Loucy (cell line): ENCODE measurements around the gene MCOLN2.

Source experiments
- H2AFZ ChIP-seq: fragments of 200-600 bp; sonication (generic); 2 replicates; pipeline ENCODE4 v1.6.0; 2016; ENCODE audit warnings: antibody characterized with exemption, mild to moderate bottlenecking, low read length, moderate library complexity
- H3F3A ChIP-seq: fragments of 200-600 bp; 2 replicates; pipeline ENCODE4 v1.6.0; 2016; ENCODE audit warnings: antibody characterized with exemption, low read depth, mild to moderate bottlenecking
- H3K27me3 ChIP-seq: fragments of 200-600 bp; sonication (generic); 2 replicates; pipeline ENCODE4 v1.6.1; 2014; ENCODE audit warnings: low read length, mild to moderate bottlenecking; ENCODE audit not compliant: insufficient read depth, poor library complexity, severe bottlenecking
- H3K36me3 ChIP-seq: fragments of 200-600 bp; sonication (generic); 2 replicates; pipeline ENCODE4 v1.6.1; 2016; ENCODE audit warnings: low read length; ENCODE audit not compliant: insufficient read depth
- H3K4me1 ChIP-seq: fragments of 200-600 bp; sonication (generic); 2 replicates; pipeline ENCODE4 v1.5.1; 2014; ENCODE audit warnings: low read length, mild to moderate bottlenecking; ENCODE audit not compliant: insufficient read depth, poor library complexity, severe bottlenecking
- H3K4me2 ChIP-seq: fragments of 200-600 bp; sonication (generic); 2 replicates; pipeline ENCODE4 v1.6.0; 2014; ENCODE audit warnings: antibody characterized with exemption, low read length, low read depth, mild to moderate bottlenecking; ENCODE audit not compliant: poor library complexity, severe bottlenecking
- H3K4me3 ChIP-seq: fragments of 200-600 bp; sonication (generic); 2 replicates; pipeline ENCODE4 v1.5.1; 2014; ENCODE audit warnings: low read length, mild to moderate bottlenecking, mixed read lengths; ENCODE audit not compliant: poor library complexity, severe bottlenecking
- H3K79me2 ChIP-seq: fragments of 200-600 bp; sonication (generic); 2 replicates; pipeline ENCODE4 v1.6.1; 2014; ENCODE audit warnings: low read length; ENCODE audit not compliant: insufficient read depth
- H3K9ac ChIP-seq: fragments of 200-600 bp; sonication (generic); 2 replicates; pipeline ENCODE4 v1.6.0; 2014; ENCODE audit warnings: mild to moderate bottlenecking, low read depth, low read length, moderate library complexity; ENCODE audit not compliant: poor library complexity, severe bottlenecking
- H3K9me2 ChIP-seq: fragments of 200-600 bp; sonication (generic); replicated peaks from 2 replicates; pipeline ENCODE4 v1.6.1; 2016; ENCODE audit warnings: low read depth, low read length, mixed read lengths
- H3K9me3 ChIP-seq: fragments of 200-600 bp; sonication (generic); 2 replicates; pipeline ENCODE4 v1.6.1; 2014; ENCODE audit warnings: mild to moderate bottlenecking, antibody characterized with exemption, low read length, low read depth; ENCODE audit not compliant: insufficient read depth
- H4K20me1 ChIP-seq: fragments of 200-600 bp; sonication (generic); 2 replicates; pipeline ENCODE4 v1.6.0; 2014; ENCODE audit warnings: antibody characterized with exemption, low read length, mild to moderate bottlenecking; ENCODE audit not compliant: insufficient read depth, poor library complexity, severe bottlenecking
- EZH2phosphoT487 ChIP-seq: fragments of 200-600 bp; IDR thresholded peaks from 2 replicates; pipeline ENCODE4 v1.6.1; 2018; ENCODE audit warnings: antibody characterized with exemption, mild to moderate bottlenecking, moderate library complexity, borderline replicate concordance
- TF ChIP-seq, protein P1 (sequence below): fragments of 200-600 bp; sonication (generic); conservative IDR thresholded peaks from 2 replicates; pipeline ENCODE4 v1.5.1; 2014; ENCODE audit warnings: mild to moderate bottlenecking, antibody characterized with exemption, low read length

The MCOLN2 gene

DNA sequence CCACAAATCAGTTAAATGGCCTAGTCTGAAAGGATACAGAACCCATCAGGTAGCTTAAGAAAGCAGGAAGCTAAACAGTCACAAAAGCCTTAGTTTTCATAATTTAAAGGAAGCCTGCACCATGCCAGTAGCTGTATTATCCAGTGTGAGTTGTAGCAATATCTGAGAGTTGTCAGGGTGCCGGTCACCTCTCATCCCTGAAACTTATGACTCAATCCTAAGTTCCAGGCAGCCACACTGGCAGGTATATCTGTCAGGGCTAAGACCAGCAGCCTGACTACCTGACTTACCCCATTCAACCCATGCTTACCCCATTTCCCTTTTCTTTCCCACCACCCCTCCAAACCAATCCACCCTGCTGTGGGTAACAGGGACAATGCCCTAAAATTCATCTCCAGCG is 66.1 kb downstream of the MCOLN2 start:
- TF ChIP-seq, protein P1, sequence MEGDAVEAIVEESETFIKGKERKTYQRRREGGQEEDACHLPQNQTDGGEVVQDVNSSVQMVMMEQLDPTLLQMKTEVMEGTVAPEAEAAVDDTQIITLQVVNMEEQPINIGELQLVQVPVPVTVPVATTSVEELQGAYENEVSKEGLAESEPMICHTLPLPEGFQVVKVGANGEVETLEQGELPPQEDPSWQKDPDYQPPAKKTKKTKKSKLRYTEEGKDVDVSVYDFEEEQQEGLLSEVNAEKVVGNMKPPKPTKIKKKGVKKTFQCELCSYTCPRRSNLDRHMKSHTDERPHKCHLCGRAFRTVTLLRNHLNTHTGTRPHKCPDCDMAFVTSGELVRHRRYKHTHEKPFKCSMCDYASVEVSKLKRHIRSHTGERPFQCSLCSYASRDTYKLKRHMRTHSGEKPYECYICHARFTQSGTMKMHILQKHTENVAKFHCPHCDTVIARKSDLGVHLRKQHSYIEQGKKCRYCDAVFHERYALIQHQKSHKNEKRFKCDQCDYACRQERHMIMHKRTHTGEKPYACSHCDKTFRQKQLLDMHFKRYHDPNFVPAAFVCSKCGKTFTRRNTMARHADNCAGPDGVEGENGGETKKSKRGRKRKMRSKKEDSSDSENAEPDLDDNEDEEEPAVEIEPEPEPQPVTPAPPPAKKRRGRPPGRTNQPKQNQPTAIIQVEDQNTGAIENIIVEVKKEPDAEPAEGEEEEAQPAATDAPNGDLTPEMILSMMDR = no peak
- no peak for TF ChIP-seq EZH2phosphoT487
- no peak overlapping the region for H3K4me2 ChIP-seq
- no peak overlapping the region for H3K9ac ChIP-seq
- no peaks in the 10 kb centered on the region for H3F3A ChIP-seq
- H2AFZ ChIP-seq = no peak overlapping the region
- no peaks in the 10 kb centered on the region for H3K9me3 ChIP-seq
- no peaks in the 10 kb centered on the region for H3K79me2 ChIP-seq
- no peaks in the 10 kb centered on the region for H3K4me1 ChIP-seq
- no peak overlapping the region for H3K4me3 ChIP-seq
- H4K20me1 ChIP-seq = no peaks in the 10 kb centered on the region
- no peaks in the 10 kb centered on the region for H3K9me2 ChIP-seq
- no peaks in the 10 kb centered on the region for H3K36me3 ChIP-seq
- H3K27me3 ChIP-seq = no peaks in the 10 kb centered on the region

GRCh38 chr1:84930329-84930728 is 66.6 kb downstream of the MCOLN2 start:
- Histone ChIP-seq H2AFZ (no peak overlapping the region), H3K4me3 (no peak overlapping the region), H3K36me3 (no peaks in the 10 kb centered on the region), H3K27me3 (no peaks in the 10 kb centered on the region), H3K4me2 (no peak overlapping the region), H3K79me2 (no peaks in the 10 kb centered on the region), H4K20me1 (no peaks in the 10 kb centered on the region), H3K9me2 (no peaks in the 10 kb centered on the region), H3K9ac (no peak overlapping the region), H3K9me3 (no peaks in the 10 kb centered on the region), H3K4me1 (no peaks in the 10 kb centered on the region), H3F3A (no peaks in the 10 kb centered on the region)
- TF ChIP-seq, protein P1 = no peak
- no peak for TF ChIP-seq EZH2phosphoT487

DNA sequence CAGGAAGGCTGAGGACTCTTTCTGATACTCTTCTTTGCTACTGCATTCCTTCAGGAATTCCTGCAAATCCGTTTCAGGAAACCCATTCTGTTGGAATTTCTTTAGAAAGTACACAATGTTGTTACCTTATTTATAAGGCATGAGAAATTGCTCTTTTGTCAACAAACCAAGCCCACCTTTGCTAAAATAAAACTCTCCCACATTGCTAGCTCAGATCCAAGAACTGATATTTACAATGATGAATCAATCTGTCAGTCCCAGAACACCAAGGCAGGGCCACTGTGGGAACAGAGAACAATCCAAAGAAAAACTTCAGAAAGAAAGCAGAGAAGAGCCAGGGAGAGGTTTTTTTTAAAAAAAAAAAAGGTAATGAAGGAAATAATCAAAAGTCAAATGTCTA is 67.3 kb downstream of the MCOLN2 start:
- Histone ChIP-seq H3K4me1 (no peaks in the 10 kb centered on the region), H3K9me2 (no peaks in the 10 kb centered on the region), H3K4me2 (no peak overlapping the region), H3K4me3 (no peak overlapping the region), H4K20me1 (no peaks in the 10 kb centered on the region), H3F3A (no peaks in the 10 kb centered on the region), H3K79me2 (no peaks in the 10 kb centered on the region), H3K9me3 (no peaks in the 10 kb centered on the region), H3K27me3 (no peaks in the 10 kb centered on the region), H3K36me3 (no peaks in the 10 kb centered on the region), H3K9ac (no peak overlapping the region), H2AFZ (no peak overlapping the region)
- TF ChIP-seq, protein P1 = no peak
- TF ChIP-seq EZH2phosphoT487 = no peak
